PC-3 (cell line): ENCODE measurements around the gene OR10A2. TPM values are rescaled to one million over a fixed set of nuclear protein-coding genes. Genes with fewer than 3 reads are reported as not detected.

ENCODE experiments used
- ATAC-seq: fragments of 200-7000 bp; cut with Tn5 transposase; 2 replicates; pipeline ENCODE4 v1.9.1; 2020; ENCODE audit warnings: mild to moderate bottlenecking, moderate library complexity
- BruUV-seq: library from RNA; stranded (reverse); fragments of 400-500 nt; replicated peaks from 2 replicates; lab custom pipeline; 2021; lab: Mats Ljungman, UMichigan
- CTCF ChIA-PET: fragments of 300-600 bp; sonication (Branson Sonifier 250); formaldehyde crosslinking; loops from one replicate; lab custom pipeline; 2022; ENCODE audit warnings: antibody characterized with exemption; lab: Charles Lee
- POLR2A ChIA-PET: fragments of 300-600 bp; sonication (Branson Sonifier 250); formaldehyde crosslinking; loops from one replicate; lab custom pipeline; 2022; ENCODE audit warnings: antibody characterized with exemption; ENCODE audit not compliant: unreplicated experiment; lab: Charles Lee
- DNase-seq: peaks from one replicate; pipeline ENCODE4 v3.0.0-alpha.2; 2015
- H2AFZ ChIP-seq: fragments of 300-600 bp; sonication (generic); 2 replicates; pipeline ENCODE4 v1.6.0; 2016; ENCODE audit warnings: antibody characterized with exemption, low read length
- H3F3A ChIP-seq: fragments of 300-600 bp; sonication (generic); one replicate; pipeline ENCODE4 v1.6.0; 2017; ENCODE audit warnings: antibody characterized with exemption, low read length, control low read depth, mild to moderate bottlenecking; ENCODE audit not compliant: unreplicated experiment
- H3K27ac ChIP-seq: fragments of 300-600 bp; sonication (generic); 2 replicates; pipeline ENCODE4 v1.5.1; 2016; ENCODE audit warnings: mild to moderate bottlenecking, low read length
- H3K27me3 ChIP-seq: fragments of 300-600 bp; sonication (generic); 2 replicates; pipeline ENCODE4 v1.6.1; 2016; ENCODE audit warnings: low read length, mixed read lengths
- H3K36me3 ChIP-seq: fragments of 300-600 bp; sonication (generic); 2 replicates; pipeline ENCODE4 v1.6.1; 2016; ENCODE audit warnings: low read depth, mixed run types, low read length, mixed read lengths
- H3K4me1 ChIP-seq: fragments of 300-600 bp; sonication (generic); 2 replicates; pipeline ENCODE4 v1.5.1; 2016; ENCODE audit warnings: low read length; ENCODE audit not compliant: insufficient read depth
- H3K4me2 ChIP-seq: fragments of 300-600 bp; sonication (generic); 2 replicates; pipeline ENCODE4 v1.6.0; 2016; ENCODE audit warnings: low read length
- H3K4me3 ChIP-seq: fragments of 300-600 bp; sonication (generic); 2 replicates; pipeline ENCODE4 v1.5.1; 2016; ENCODE audit warnings: mild to moderate bottlenecking, low read length, mixed read lengths
- H3K79me2 ChIP-seq: fragments of 300-600 bp; sonication (generic); 2 replicates; pipeline ENCODE4 v1.6.1; 2017; ENCODE audit warnings: low read length, mixed read lengths
- H3K9ac ChIP-seq: fragments of 300-600 bp; sonication (generic); 2 replicates; pipeline ENCODE4 v1.6.0; 2016; ENCODE audit warnings: mild to moderate bottlenecking, low read length
- H3K9me2 ChIP-seq: fragments of 300-600 bp; sonication (generic); replicated peaks from 2 replicates; pipeline ENCODE4 v1.6.1; 2016; ENCODE audit warnings: mixed run types, low read length, mixed read lengths
- H3K9me3 ChIP-seq: fragments of 300-600 bp; sonication (generic); 2 replicates; pipeline ENCODE4 v1.6.1; 2016; ENCODE audit warnings: low read length, mixed read lengths
- H4K20me1 ChIP-seq: fragments of 300-600 bp; sonication (generic); 2 replicates; pipeline ENCODE4 v1.6.1; 2016; ENCODE audit warnings: low read length, mixed read lengths
- EZH2 ChIP-seq: fragments of 300-600 bp; sonication (generic); IDR thresholded peaks from one replicate; pipeline ENCODE4 v1.6.1; 2017; ENCODE audit warnings: antibody characterized with exemption, mild to moderate bottlenecking, low read length; ENCODE audit not compliant: unreplicated experiment
- EZH2phosphoT487 ChIP-seq: fragments of 300-600 bp; sonication (generic); IDR thresholded peaks from 2 replicates; pipeline ENCODE4 v1.6.1; 2018; ENCODE audit warnings: mild to moderate bottlenecking, antibody characterized with exemption, low read length, borderline replicate concordance
- intact Hi-C: fragments of 100-400 bp; cut with micrococcal nuclease; formaldehyde crosslinking; loops from 2 replicates; pipeline ENCODE4 v1.9.0; 2023
- total RNA-seq: library from RNA; depleted of rRNA; stranded (reverse); fragments of >200 nt; gene quantifications from 2 replicates; pipeline ENCODE4 v1.2.3, GENCODE V29; 2014
- TF ChIP-seq, protein P1 (sequence below): fragments of 300-600 bp; sonication (generic); conservative IDR thresholded peaks from 2 replicates; pipeline ENCODE4 v1.5.1; 2017; ENCODE audit warnings: antibody characterized with exemption, low read depth, mild to moderate bottlenecking, low read length

OR10A2 gene
- total RNA-seq, 1 experiment from 2014 or later, result not detected

DNA sequence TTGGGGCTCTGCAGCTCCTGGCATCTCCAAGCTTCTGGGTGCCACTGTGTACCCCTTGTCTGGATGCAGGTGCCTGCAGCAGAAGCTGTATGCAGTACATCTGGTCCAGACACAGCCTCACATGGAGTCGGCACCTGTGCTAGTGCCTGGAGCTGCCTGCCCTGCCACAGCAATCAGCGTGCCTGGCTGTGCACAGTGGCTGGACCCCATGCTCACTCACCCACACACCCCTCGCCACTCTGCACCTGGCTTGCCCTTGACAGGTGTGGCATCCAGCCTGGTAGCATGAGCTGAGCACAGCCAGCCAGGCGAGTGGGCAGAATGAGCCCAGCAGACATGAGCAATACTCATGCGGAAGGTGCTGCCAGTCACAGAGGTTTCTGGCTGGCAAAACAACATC lies 43.9 kb upstream of the OR10A2 start:
- Histone ChIP-seq H3K4me3 (no peak overlapping the region), H3K36me3 (no peaks in the 10 kb centered on the region), H2AFZ (no peak overlapping the region), H3K27me3 (no peaks in the 10 kb centered on the region), H3K79me2 (no peaks in the 10 kb centered on the region), H3K9me3 (no peaks in the 10 kb centered on the region), H3K9ac (no peak overlapping the region), H3F3A (no peaks in the 10 kb centered on the region), H3K27ac (no peak overlapping the region), H3K4me1 (no peaks in the 10 kb centered on the region), H3K9me2 (no peaks in the 10 kb centered on the region), H4K20me1 (no peaks in the 10 kb centered on the region), H3K4me2 (no peak overlapping the region)
- POLR2A ChIA-PET, result no interaction called here
- no TSS peak for BruUV-seq
- intact Hi-C loops, result no loop called here
- DNase-seq (no peak), ATAC-seq (no peak)
- CTCF ChIA-PET, result no interaction called here
- TF ChIP-seq EZH2phosphoT487 (no peak), EZH2 (no peak)
- TF ChIP-seq, protein P1, sequence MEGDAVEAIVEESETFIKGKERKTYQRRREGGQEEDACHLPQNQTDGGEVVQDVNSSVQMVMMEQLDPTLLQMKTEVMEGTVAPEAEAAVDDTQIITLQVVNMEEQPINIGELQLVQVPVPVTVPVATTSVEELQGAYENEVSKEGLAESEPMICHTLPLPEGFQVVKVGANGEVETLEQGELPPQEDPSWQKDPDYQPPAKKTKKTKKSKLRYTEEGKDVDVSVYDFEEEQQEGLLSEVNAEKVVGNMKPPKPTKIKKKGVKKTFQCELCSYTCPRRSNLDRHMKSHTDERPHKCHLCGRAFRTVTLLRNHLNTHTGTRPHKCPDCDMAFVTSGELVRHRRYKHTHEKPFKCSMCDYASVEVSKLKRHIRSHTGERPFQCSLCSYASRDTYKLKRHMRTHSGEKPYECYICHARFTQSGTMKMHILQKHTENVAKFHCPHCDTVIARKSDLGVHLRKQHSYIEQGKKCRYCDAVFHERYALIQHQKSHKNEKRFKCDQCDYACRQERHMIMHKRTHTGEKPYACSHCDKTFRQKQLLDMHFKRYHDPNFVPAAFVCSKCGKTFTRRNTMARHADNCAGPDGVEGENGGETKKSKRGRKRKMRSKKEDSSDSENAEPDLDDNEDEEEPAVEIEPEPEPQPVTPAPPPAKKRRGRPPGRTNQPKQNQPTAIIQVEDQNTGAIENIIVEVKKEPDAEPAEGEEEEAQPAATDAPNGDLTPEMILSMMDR, result no peak

- TF ChIP-seq, protein P1, result no peak
- TF ChIP-seq EZH2phosphoT487 (no peak), EZH2 (no peak)
- no peak overlapping the region for H3K9ac ChIP-seq
- ATAC-seq (no peak), DNase-seq (no peak)
- no peak overlapping the region for H3K27ac ChIP-seq
- no peaks in the 10 kb centered on the region for H3F3A ChIP-seq
- H4K20me1 ChIP-seq, result no peaks in the 10 kb centered on the region
- H3K4me3 ChIP-seq, result no peak overlapping the region
- no peaks in the 10 kb centered on the region for H3K9me3 ChIP-seq
- BruUV-seq, result no TSS peak
- H2AFZ ChIP-seq, result no peak overlapping the region
- intact Hi-C loops, result no loop called here
- CTCF ChIA-PET, result no interaction called here
- POLR2A ChIA-PET, result no interaction called here
- no peaks in the 10 kb centered on the region for H3K4me1 ChIP-seq
- no peaks in the 10 kb centered on the region for H3K36me3 ChIP-seq
- no peaks in the 10 kb centered on the region for H3K79me2 ChIP-seq
- H3K4me2 ChIP-seq, result no peak overlapping the region
- H3K9me2 ChIP-seq, result no peaks in the 10 kb centered on the region
- no peaks in the 10 kb centered on the region for H3K27me3 ChIP-seq
Observed at GRCh38 chr11:6824136-6824823, 38.6 kb upstream of the OR10A2 start.

- Histone ChIP-seq H3K9me2 (no peaks in the 10 kb centered on the region), H3K9ac (no peak overlapping the region), H2AFZ (no peak overlapping the region), H4K20me1 (no peaks in the 10 kb centered on the region), H3K27ac (no peak overlapping the region), H3K4me3 (no peak overlapping the region), H3K9me3 (no peaks in the 10 kb centered on the region), H3K36me3 (no peaks in the 10 kb centered on the region), H3K27me3 (no peaks in the 10 kb centered on the region), H3K4me1 (no peaks in the 10 kb centered on the region), H3K79me2 (no peaks in the 10 kb centered on the region), H3K4me2 (no peak overlapping the region), H3F3A (no peaks in the 10 kb centered on the region)
- DNase-seq (no peak), ATAC-seq (no peak)
- POLR2A ChIA-PET, result no interaction called here
- intact Hi-C loops, result no loop called here
- no TSS peak for BruUV-seq
- TF ChIP-seq EZH2 (no peak), EZH2phosphoT487 (no peak)
- TF ChIP-seq, protein P1, result no peak
- CTCF ChIA-PET, result interaction anchor here (1.0 kb wide), 1 partner anchor 13 kb away, joined by 3 read pairs; no protein-coding TSS in a partner anchor
Observed at GRCh38 chr11:6825231-6825744, 37.6 kb upstream of the OR10A2 start.
